T-helper 17 cell (primary cell): Measurements from ENCODE around the gene FGD6. TPM values are rescaled to one million over a fixed set of nuclear protein-coding genes. Genes with fewer than 3 reads are reported as not detected.

Experiments
- ATAC-seq: fragments of 150-1000 bp; cut with Tn5 transposase; 2 replicates; pipeline ENCODE4 v1.10.0; 2021; ENCODE audit warnings: mild to moderate bottlenecking, moderate library complexity
- DNase-seq, 3 donors: peaks; one replicate each; pipeline versions ENCODE4 v3.0.0 to v3.0.0-alpha.2; 2020 to 2021
- H3K9me3 ChIP-seq: one replicate; pipeline ENCODE4 v1.7.0; 2013; ENCODE audit warnings: low read length, mild to moderate bottlenecking; ENCODE audit not compliant: control insufficient read depth, poor library complexity, severe bottlenecking
- H3K27ac Mint-ChIP-seq: one replicate; pipeline ENCODE4 v1.8.0; 2022; ENCODE audit warnings: mild to moderate bottlenecking, moderate library complexity, mixed read lengths
- H3K27me3 Mint-ChIP-seq: one replicate; pipeline ENCODE4 v1.8.0; 2022; ENCODE audit warnings: mixed read lengths
- H3K36me3 Mint-ChIP-seq: one replicate; pipeline ENCODE4 v1.8.0; 2022; ENCODE audit warnings: low read depth, mixed read lengths
- H3K4me1 Mint-ChIP-seq: one replicate; pipeline ENCODE4 v1.8.0; 2022; ENCODE audit warnings: mild to moderate bottlenecking, mixed read lengths
- H3K4me3 Mint-ChIP-seq: one replicate; pipeline ENCODE4 v1.8.0; 2022; ENCODE audit warnings: mild to moderate bottlenecking, moderate library complexity, mixed read lengths
- total RNA-seq, 4 donors: library from RNA in 2 of 4; stranded (reverse) in 2 of 4; gene quantifications; one replicate each; pipeline ENCODE4 v1.2.3 and lab custom pipeline; 2022 to 2026

The FGD6 gene
- total RNA-seq, 2 donors from 2014 or later: 1.2 to 1.3 TPM

DNA sequence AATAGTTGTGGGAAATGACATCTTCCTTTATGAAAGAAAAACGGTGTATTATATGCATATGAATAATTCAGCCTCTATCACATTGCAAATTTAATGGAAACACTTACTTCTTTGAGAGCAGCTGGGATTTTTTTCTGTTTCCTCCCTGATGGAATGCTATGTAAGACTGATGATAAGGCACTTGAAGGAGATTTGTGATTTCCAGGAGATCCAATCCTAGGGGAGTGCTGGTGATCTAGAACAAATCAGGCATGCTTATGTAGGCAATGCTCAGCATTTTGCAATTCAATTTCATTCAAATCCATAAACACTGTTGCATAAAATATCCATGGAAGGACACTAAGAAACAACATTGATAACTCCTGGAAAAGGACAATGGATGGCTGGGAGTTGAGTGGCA is 127.8 kb downstream of the FGD6 start:
- DNase-seq: no peak
- Mint-ChIP-seq H3K27ac (no peak overlapping the region), H3K27me3 (peaks cover 17% of the 10 kb centered on the region), H3K36me3 (peaks cover 3% of the 10 kb centered on the region), H3K4me1 (peaks cover 2% of the 10 kb centered on the region), H3K4me3 (no peak overlapping the region)
- no peaks in the 10 kb centered on the region for H3K9me3 ChIP-seq
- ATAC-seq: no peak

- H3K27me3 Mint-ChIP-seq: peaks cover 17% of the 10 kb centered on the region
- H3K27ac Mint-ChIP-seq: no peak overlapping the region
- no peak for DNase-seq
- H3K36me3 Mint-ChIP-seq: peaks cover 3% of the 10 kb centered on the region
- ATAC-seq: no peak
- peaks cover 2% of the 10 kb centered on the region for H3K4me1 Mint-ChIP-seq
- H3K9me3 ChIP-seq: no peaks in the 10 kb centered on the region
- H3K4me3 Mint-ChIP-seq: no peak overlapping the region
Observed at GRCh38 chr12:95088379-95088778, 128.9 kb downstream of the FGD6 start.

DNA sequence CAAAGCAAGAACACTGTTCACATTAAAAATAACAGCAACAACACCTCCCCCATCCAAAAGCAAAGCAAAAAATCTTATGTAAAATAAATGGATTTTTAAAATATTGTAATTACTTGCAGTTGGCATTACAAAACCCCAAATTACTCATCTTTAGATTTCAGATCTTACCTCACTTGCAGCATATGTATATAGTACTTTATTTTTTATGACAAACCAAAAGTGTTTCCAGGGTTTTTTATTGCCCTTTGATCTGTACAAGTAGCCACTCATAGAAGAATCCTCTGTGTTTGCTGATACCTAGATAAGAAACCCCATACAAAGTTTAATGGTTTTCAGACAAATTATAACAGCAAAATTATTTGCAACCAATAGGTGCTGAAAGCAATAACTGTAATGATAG is 131.7 kb downstream of the FGD6 start:
- ATAC-seq (no peak), DNase-seq (no peak)
- H3K4me1 Mint-ChIP-seq: peaks cover 2% of the 10 kb centered on the region
- H3K27me3 Mint-ChIP-seq: peaks cover 17% of the 10 kb centered on the region
- H3K27ac Mint-ChIP-seq: no peak overlapping the region
- no peaks in the 10 kb centered on the region for H3K9me3 ChIP-seq
- H3K4me3 Mint-ChIP-seq: no peak overlapping the region
- peaks cover 3% of the 10 kb centered on the region for H3K36me3 Mint-ChIP-seq

- Mint-ChIP-seq H3K36me3 (no peaks in the 10 kb centered on the region), H3K4me1 (peaks cover 2% of the 10 kb centered on the region), H3K27me3 (peaks cover 3% of the 10 kb centered on the region), H3K4me3 (no peak overlapping the region), H3K27ac (no peak overlapping the region)
- no peaks in the 10 kb centered on the region for H3K9me3 ChIP-seq
- no peak for ATAC-seq
- no peak for DNase-seq
Observed at GRCh38 chr12:95083938-95084337, 133.3 kb downstream of the FGD6 start.

- ATAC-seq (no peak), DNase-seq (no peak)
- Mint-ChIP-seq H3K36me3 (no peaks in the 10 kb centered on the region), H3K27ac (no peak overlapping the region), H3K4me1 (peaks cover 2% of the 10 kb centered on the region), H3K4me3 (no peak overlapping the region), H3K27me3 (no peaks in the 10 kb centered on the region)
- no peaks in the 10 kb centered on the region for H3K9me3 ChIP-seq
Observed at GRCh38 chr12:95083471-95083870, 133.8 kb downstream of the FGD6 start.

DNA sequence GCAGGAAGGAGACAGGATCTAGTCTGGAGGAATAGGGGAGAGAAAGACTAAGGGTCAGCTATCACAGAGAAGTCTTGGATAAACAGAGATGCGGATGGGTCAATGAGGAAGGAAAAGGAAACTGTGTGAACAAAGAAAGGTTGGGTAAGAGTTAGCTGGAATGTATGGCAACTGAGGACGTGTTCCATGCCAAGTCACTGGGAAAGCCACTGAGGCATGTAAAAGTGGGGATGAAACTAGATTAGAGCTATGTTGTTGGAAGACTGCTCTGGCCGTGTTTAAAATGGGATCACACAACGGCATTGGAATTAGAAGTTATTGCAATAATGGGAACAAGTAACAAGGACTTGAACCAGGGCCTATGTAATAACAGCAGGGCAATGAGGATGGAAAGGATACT is 139.9 kb downstream of the FGD6 start:
- no peak for ATAC-seq
- H3K27ac Mint-ChIP-seq: no peak overlapping the region

GRCh38 chr12:95074766-95075165 is 142.5 kb downstream of the FGD6 start:
- H3K9me3 ChIP-seq: no peaks in the 10 kb centered on the region
- Mint-ChIP-seq H3K27ac (no peak overlapping the region), H3K36me3 (no peaks in the 10 kb centered on the region), H3K4me1 (peaks cover 10% of the 10 kb centered on the region), H3K4me3 (no peak overlapping the region), H3K27me3 (no peaks in the 10 kb centered on the region)
- no peak for DNase-seq
- ATAC-seq: no peak

More for the DNA sequence above, 139.9 kb downstream of the FGD6 start:
- Mint-ChIP-seq H3K4me3 (no peak overlapping the region), H3K36me3 (no peaks in the 10 kb centered on the region), H3K27me3 (no peaks in the 10 kb centered on the region), H3K4me1 (peaks cover 6% of the 10 kb centered on the region)
- DNase-seq: no peak
- H3K9me3 ChIP-seq: no peaks in the 10 kb centered on the region

GRCh38 chr12:95073698-95074520 is 143.4 kb downstream of the FGD6 start:
- Mint-ChIP-seq H3K4me1 (peaks cover 13% of the 10 kb centered on the region), H3K36me3 (no peaks in the 10 kb centered on the region), H3K4me3 (peak overlapping the region; percentile 91), H3K27ac (peak overlapping the region; percentile 88), H3K27me3 (no peaks in the 10 kb centered on the region)
- ATAC-seq: no peak
- no peaks in the 10 kb centered on the region for H3K9me3 ChIP-seq
- no peak for DNase-seq

GRCh38 chr12:95072900-95073697 is 144.2 kb downstream of the FGD6 start, which contains the start of gene NR2C1:
Gene NR2C1 (minus strand): TSS chr12:95073618. CDS start chr12:95067384, 6,234 bp downstream.
- Mint-ChIP-seq H3K36me3 (no peaks in the 10 kb centered on the region), H3K27ac (peak within 1 kb of the TSS; percentile 88), H3K4me3 (peak within 1 kb of the TSS; percentile 91), H3K27me3 (no peaks in the 10 kb centered on the region), H3K4me1 (peaks cover 14% of the 10 kb centered on the region)
- ATAC-seq: peak; percentile 98
- peak; percentile 85 to 90 (median 89) for DNase-seq
- H3K9me3 ChIP-seq: no peaks in the 10 kb centered on the region

- H3K9me3 ChIP-seq: no peaks in the 10 kb centered on the region
- no peak for ATAC-seq
- peak overlapping the region; percentile 3 for H3K4me3 Mint-ChIP-seq
- H3K27me3 Mint-ChIP-seq: no peaks in the 10 kb centered on the region
- H3K4me1 Mint-ChIP-seq: peaks cover 18% of the 10 kb centered on the region
- H3K36me3 Mint-ChIP-seq: peaks cover 3% of the 10 kb centered on the region
- no peak for DNase-seq
- no peak overlapping the region for H3K27ac Mint-ChIP-seq
Observed at GRCh38 chr12:95070378-95070777, 146.9 kb downstream of the FGD6 start.

DNA sequence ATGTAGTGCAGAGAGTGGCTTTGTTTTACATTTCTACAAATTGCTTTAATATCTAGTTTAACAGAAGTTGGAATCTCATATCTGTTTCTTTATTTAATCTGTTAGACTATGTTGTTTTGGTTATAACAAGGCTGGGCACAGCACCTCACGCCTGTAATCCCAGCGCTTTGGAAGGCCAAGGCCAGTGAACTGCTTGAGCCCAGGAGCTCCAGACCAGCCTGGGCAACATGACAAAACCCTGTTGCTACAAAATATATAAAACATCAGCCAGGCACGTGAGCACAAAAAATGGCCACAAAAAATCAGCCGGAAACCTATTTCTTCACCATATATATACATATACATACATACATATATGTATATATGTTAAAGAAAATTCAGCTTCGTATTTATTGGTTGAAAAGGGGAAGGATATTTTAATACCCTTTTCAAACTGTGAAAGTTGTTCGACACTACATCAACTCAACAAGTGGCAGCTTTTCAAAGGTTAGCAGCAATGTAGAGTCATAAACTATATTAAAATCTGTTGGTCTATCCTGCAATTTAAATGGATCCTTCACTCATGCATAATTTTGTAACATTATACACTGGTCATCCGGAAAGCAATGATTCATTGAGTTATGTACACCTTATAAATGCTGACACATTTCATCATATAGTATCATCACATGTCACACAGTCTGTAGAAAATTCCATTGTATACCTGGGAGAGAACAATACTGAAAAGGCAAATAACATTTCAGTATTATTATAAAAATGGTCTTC is 151.0 kb downstream of the FGD6 start:
- H3K9me3 ChIP-seq: no peaks in the 10 kb centered on the region
- Mint-ChIP-seq H3K27ac (no peak overlapping the region), H3K4me1 (peaks cover 16% of the 10 kb centered on the region), H3K4me3 (no peak overlapping the region), H3K36me3 (peaks cover 8% of the 10 kb centered on the region), H3K27me3 (no peaks in the 10 kb centered on the region)
- ATAC-seq (no peak), DNase-seq (no peak)

DNA sequence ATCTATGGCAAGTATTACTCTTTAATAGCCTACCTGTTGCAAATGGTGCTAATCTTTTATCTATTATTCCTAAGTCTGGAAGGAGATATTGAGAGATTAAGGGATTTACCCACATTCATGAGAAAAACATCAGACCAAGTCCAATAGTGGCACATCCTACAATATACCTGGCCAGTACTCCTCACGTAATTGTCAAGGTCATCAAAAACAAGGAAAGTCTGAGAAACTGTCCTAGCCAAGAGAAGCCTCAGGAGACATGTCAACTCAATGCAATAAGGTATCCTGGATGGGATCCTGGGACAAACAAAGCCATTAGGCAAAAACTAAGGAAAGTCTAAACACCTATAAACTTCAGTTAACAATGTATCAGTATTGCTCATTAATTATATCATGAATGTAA is 156.3 kb downstream of the FGD6 start:
- peaks cover 7% of the 10 kb centered on the region for H3K4me1 Mint-ChIP-seq
- no peak overlapping the region for H3K4me3 Mint-ChIP-seq
- no peak overlapping the region for H3K27ac Mint-ChIP-seq
- DNase-seq (no peak), ATAC-seq (no peak)
- H3K27me3 Mint-ChIP-seq: no peaks in the 10 kb centered on the region
- H3K36me3 Mint-ChIP-seq: peaks cover 5% of the 10 kb centered on the region
- H3K9me3 ChIP-seq: no peaks in the 10 kb centered on the region

- H3K36me3 Mint-ChIP-seq: peaks cover 5% of the 10 kb centered on the region
- no peak overlapping the region for H3K27ac Mint-ChIP-seq
- H3K9me3 ChIP-seq: no peaks in the 10 kb centered on the region
- ATAC-seq (no peak), DNase-seq (no peak)
- H3K4me3 Mint-ChIP-seq: no peak overlapping the region
- H3K4me1 Mint-ChIP-seq: peaks cover 7% of the 10 kb centered on the region
- H3K27me3 Mint-ChIP-seq: no peaks in the 10 kb centered on the region
Observed at GRCh38 chr12:95059984-95060383, 157.3 kb downstream of the FGD6 start.
